Measurements from ENCODE around the gene RAB33A. TPM values are rescaled to one million over a fixed set of nuclear protein-coding genes. Genes with fewer than 3 reads are reported as not detected.

Gene RAB33A
- polyA plus RNA-seq, 2 of the 4 experiments (the other 2 are of a cell fraction), result 0.31 to 0.32 TPM

GRCh38 chrX:130216320-130216719, 44.6 kb downstream of the RAB33A start:
- FAIRE-seq (no peak), DNase-seq (ENCODE audit: low read depth in 1 of 2, low spot score in 1 of 2) (no peak), ATAC-seq (no peak; a peak in 1 of 6 replicates)
- Histone ChIP-seq H3K4me3 (no peak overlapping the region), H3K9me3 (no peaks in the 10 kb centered on the region), H3K4me2 (no peak overlapping the region), H3K27ac (no peak overlapping the region), H3K4me1 (no peaks in the 10 kb centered on the region)
- ChIA-PET POLR2A (no interaction called here), CTCF (no interaction called here)
- 75% methylated on average over 4 of the region's 4 CpGs for WGBS (ENCODE audit: missing lambda C conversion rate)
- no peak for TF ChIP-seq ATOH8 (CRISPR knock-in tag; IDR thresholded peaks at IDR 0.05; ENCODE audit: low read depth)
- peak; percentile 44 for TF ChIP-seq MAFK (IDR thresholded peaks at IDR 0.05; ENCODE audit: partially characterized antibody)
- TF ChIP-seq FOSL2 (IDR thresholded peaks at IDR 0.05), result no peak
- TF ChIP-seq FOSL2 (CRISPR knock-in tag; IDR thresholded peaks at IDR 0.05), result no peak
- peak; percentile 95 for TF ChIP-seq RFX5 (IDR thresholded peaks at IDR 0.05)
- no peak for TF ChIP-seq CBX8 (IDR thresholded peaks at IDR 0.05)

- Histone ChIP-seq H3K4me3 (no peak overlapping the region), H3K27ac (no peak overlapping the region), H3K4me2 (no peak overlapping the region), H3K9me3 (no peaks in the 10 kb centered on the region), H3K4me1 (no peaks in the 10 kb centered on the region)
- WGBS (ENCODE audit: missing lambda C conversion rate), result 96% methylated on average over 2 of the region's 2 CpGs
- FAIRE-seq (no peak), DNase-seq (ENCODE audit: low read depth in 1 of 2, low spot score in 1 of 2) (no peak), ATAC-seq (no peak)
- POLR2A ChIA-PET, result no interaction called here
- CTCF ChIA-PET, result interaction anchor here (0.9 to 1.3 kb wide), 3 partner anchors 14 to 145 kb away, joined by 3 read pairs; no protein-coding TSS in a partner anchor
- no peak for TF ChIP-seq EHF (CRISPR knock-in tag; IDR thresholded peaks at IDR 0.05)
- peak; percentile 15 to 56; a peak in 1 of 4 replicates for TF ChIP-seq CEBPB (IDR thresholded peaks at IDR 0.05)
These were observed 53.0 kb downstream of the RAB33A start for GRCh38 chrX:130224810-130225209.

GRCh38 chrX:130228871-130229270, 57.1 kb downstream of the RAB33A start:
- Histone ChIP-seq H3K4me2 (no peak overlapping the region), H3K4me3 (no peak overlapping the region), H3K27ac (no peak overlapping the region), H3K9me3 (no peaks in the 10 kb centered on the region), H3K4me1 (no peaks in the 10 kb centered on the region)
- DNase-seq (ENCODE audit: low read depth in 1 of 2, low spot score in 1 of 2) (no peak), FAIRE-seq (no peak), ATAC-seq (no peak)
- TF ChIP-seq ELK1 (IDR thresholded peaks at IDR 0.05; ENCODE audit: low read depth, low read length) (no peak), SREBF2 (IDR thresholded peaks at IDR 0.05) (no peak), FOSL2 (IDR thresholded peaks at IDR 0.05) (no peak), FOSL2 (CRISPR knock-in tag; IDR thresholded peaks at IDR 0.05) (no peak), HOXB13 (CRISPR knock-in tag; IDR thresholded peaks at IDR 0.05; ENCODE audit: low read depth) (no peak), ZNF302 (CRISPR knock-in tag; IDR thresholded peaks at IDR 0.05) (no peak), HOXB5 (CRISPR knock-in tag; IDR thresholded peaks at IDR 0.05) (no peak), HEYL (CRISPR knock-in tag; IDR thresholded peaks at IDR 0.05) (no peak), RARB (CRISPR knock-in tag; IDR thresholded peaks at IDR 0.05) (no peak), MYC (IDR thresholded peaks at IDR 0.05; ENCODE audit: borderline replicate concordance, low read length) (no peak), TFCP2L1 (CRISPR knock-in tag; IDR thresholded peaks at IDR 0.05) (no peak), MAX (IDR thresholded peaks at IDR 0.05) (no peak), MAZ (IDR thresholded peaks at IDR 0.05; ENCODE audit: borderline replicate concordance, low read depth, low read length) (no peak)
- TF ChIP-seq, protein P1, sequence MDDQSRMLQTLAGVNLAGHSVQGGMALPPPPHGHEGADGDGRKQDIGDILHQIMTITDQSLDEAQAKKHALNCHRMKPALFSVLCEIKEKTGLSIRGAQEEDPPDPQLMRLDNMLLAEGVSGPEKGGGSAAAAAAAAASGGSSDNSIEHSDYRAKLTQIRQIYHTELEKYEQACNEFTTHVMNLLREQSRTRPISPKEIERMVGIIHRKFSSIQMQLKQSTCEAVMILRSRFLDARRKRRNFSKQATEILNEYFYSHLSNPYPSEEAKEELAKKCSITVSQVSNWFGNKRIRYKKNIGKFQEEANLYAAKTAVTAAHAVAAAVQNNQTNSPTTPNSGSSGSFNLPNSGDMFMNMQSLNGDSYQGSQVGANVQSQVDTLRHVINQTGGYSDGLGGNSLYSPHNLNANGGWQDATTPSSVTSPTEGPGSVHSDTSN (IDR thresholded peaks at IDR 0.05), result no peak
- TF ChIP-seq, protein P2, sequence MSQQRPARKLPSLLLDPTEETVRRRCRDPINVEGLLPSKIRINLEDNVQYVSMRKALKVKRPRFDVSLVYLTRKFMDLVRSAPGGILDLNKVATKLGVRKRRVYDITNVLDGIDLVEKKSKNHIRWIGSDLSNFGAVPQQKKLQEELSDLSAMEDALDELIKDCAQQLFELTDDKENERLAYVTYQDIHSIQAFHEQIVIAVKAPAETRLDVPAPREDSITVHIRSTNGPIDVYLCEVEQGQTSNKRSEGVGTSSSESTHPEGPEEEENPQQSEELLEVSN (IDR thresholded peaks at IDR 0.05; ENCODE audit: borderline replicate concordance, low read depth), result no peak
- 75% methylated on average over 2 of the region's 2 CpGs for WGBS (ENCODE audit: missing lambda C conversion rate)
- ChIA-PET POLR2A (no interaction called here), CTCF (no interaction called here)
